ENCODE results near the gene PCNX2.

The PCNX2 gene

DNA sequence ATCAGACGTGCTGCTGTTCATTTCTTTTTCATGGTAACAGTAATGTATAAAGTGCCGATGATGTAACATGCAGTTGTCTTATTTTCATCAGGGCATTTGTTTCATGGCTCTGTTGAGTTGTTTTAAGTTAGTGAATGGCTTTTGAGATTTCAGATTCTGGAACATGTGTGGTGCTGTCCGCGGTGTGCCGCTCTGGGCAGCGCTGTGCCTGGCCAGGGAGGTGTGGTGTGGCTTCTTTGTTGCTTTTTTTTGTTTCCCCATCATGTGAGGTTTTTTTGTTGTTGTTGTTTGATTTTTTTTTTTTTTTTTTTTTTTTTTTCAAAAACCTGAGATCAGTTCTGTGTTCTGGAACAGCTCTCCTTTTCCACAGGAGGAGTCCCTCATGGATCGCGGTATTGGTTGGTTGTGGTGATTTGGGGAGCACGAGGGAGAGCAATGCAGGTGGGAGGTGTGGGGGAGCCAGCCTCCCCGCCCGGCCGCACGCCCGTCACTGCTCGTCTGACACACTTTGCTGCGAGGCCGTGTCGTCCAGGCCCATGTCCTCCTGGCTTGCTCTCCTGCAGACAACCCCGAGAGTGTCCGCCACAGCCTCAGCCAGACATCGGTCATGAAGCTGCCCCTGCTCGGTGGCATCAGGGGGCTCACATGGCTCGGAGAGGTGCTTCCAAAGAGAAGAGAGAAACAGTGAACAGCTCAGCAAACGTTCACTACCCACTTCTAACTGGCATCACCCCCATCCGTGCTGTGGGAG is 311.5 kb downstream of the PCNX2 start:
- H3K4me3 ChIP-seq (ENCODE audit: low read length) = no peak overlapping the region
- TF ChIP-seq, protein P1, sequence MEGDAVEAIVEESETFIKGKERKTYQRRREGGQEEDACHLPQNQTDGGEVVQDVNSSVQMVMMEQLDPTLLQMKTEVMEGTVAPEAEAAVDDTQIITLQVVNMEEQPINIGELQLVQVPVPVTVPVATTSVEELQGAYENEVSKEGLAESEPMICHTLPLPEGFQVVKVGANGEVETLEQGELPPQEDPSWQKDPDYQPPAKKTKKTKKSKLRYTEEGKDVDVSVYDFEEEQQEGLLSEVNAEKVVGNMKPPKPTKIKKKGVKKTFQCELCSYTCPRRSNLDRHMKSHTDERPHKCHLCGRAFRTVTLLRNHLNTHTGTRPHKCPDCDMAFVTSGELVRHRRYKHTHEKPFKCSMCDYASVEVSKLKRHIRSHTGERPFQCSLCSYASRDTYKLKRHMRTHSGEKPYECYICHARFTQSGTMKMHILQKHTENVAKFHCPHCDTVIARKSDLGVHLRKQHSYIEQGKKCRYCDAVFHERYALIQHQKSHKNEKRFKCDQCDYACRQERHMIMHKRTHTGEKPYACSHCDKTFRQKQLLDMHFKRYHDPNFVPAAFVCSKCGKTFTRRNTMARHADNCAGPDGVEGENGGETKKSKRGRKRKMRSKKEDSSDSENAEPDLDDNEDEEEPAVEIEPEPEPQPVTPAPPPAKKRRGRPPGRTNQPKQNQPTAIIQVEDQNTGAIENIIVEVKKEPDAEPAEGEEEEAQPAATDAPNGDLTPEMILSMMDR (IDR thresholded peaks at IDR 0.05; ENCODE audit: insufficient read depth, low read depth, low read length, missing control alignments) = no peak
- no peak for DNase-seq (ENCODE audit: low read depth)

DNA sequence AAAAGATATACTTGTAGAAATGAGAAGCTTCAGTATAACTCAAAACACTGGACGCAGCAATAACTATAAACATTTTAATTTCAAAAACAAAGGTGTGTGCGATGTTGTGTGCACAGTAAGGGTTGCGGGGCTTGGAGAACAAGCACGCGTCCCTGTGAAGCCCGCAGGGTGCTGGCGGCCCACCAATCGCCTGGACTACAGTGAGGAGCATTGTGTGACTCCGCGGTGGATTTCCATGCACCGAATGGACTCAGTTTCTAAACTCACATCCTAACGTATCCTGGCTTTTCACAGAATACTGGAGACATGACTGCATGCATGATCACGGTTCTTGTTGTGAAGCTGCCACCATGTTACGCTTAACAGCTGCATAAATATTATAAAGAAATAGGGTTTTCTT is 312.1 kb downstream of the PCNX2 start:
- no peak for DNase-seq (ENCODE audit: low read depth)
- TF ChIP-seq, protein P1 (IDR thresholded peaks at IDR 0.05; ENCODE audit: insufficient read depth, low read depth, low read length, missing control alignments) = no peak
- H3K4me3 ChIP-seq (ENCODE audit: low read length) = no peak overlapping the region

- TF ChIP-seq, protein P1 (IDR thresholded peaks at IDR 0.05; ENCODE audit: insufficient read depth, low read depth, low read length, missing control alignments) = no peak
- peak; percentile 33 for DNase-seq (ENCODE audit: low read depth)
- H3K4me3 ChIP-seq (ENCODE audit: low read length) = no peak overlapping the region
Measured at GRCh38 chr1:232982238-232982944, 313.1 kb downstream of the PCNX2 start.

DNA sequence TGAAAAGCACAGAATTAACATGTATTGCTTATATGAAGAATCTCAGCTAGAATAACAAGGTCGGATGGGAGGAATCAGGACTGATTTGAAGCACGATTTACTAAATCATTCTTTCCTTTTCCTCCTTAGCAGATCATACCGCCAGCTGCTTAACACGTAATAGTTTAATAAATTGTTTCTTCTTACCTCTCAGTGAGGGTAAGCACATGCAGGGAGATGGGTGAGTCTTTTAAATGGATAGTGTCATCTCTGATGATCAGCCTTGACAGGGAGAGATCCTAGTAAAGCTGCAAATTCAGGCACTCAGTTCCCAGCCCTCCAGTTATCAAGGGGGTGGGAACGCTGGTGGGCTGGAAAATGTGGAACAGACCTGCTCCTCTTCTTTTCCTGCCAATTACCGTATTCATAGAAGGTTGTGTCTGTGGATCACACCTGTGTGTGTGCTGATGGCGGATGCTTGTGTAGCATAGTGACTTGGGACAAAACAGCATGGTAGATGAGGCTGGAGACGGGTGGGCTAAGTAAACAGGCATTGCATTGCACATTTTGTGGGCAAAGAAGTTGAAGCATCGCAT is 314.5 kb downstream of the PCNX2 start:
- no peak overlapping the region for H3K4me3 ChIP-seq (ENCODE audit: low read length)
- DNase-seq (ENCODE audit: low read depth) = no peak
- TF ChIP-seq, protein P1 (IDR thresholded peaks at IDR 0.05; ENCODE audit: insufficient read depth, low read depth, low read length, missing control alignments) = no peak

DNA sequence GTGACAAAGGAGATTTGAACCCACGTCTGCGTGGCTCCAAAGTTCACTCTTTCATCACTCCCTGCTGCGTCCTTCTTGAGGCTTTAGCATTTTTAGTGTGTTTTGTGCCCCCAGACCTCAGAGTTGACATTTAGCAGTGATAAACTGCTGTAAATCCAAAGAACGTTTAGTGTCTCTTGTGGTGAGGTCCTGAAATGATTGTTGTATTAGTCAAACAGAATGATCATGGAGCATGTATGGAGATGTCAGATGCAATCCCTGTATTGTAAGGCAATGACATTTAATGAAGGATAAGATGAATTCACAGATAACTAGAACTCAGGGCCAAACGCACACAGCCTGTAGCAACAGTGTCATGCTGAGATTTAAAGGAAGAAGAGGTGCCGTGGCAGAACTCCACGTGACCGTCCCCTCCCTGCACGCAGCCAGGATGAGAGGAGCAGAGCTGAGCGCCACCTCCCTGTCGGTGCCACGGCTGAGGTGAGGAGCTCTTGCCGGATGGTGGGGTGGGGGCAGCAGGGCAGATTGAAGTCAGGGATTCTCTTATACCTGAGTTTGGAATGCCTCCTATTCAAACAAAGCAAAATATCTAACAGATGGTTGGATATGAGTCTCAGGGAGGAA is 315.1 kb downstream of the PCNX2 start:
- TF ChIP-seq, protein P1 (IDR thresholded peaks at IDR 0.05; ENCODE audit: insufficient read depth, low read depth, low read length, missing control alignments) = no peak
- no peak overlapping the region for H3K4me3 ChIP-seq (ENCODE audit: low read length)
- no peak for DNase-seq (ENCODE audit: low read depth)

GRCh38 chr1:232979558-232979957 is 316.0 kb downstream of the PCNX2 start:
- H3K4me3 ChIP-seq (ENCODE audit: low read length) = no peak overlapping the region
- no peak for DNase-seq (ENCODE audit: low read depth)
- TF ChIP-seq, protein P1 (IDR thresholded peaks at IDR 0.05; ENCODE audit: insufficient read depth, low read depth, low read length, missing control alignments) = no peak

All from epithelial cell of esophagus (primary cell).